Fibroblast of skin of right biceps (primary cell): ENCODE measurements around the gene COMMD3.
"Not testable (repeated sequence)": the region's sequence is repeated elsewhere in the genome, so short reads cannot be mapped to it uniquely, and the experiment has no call there.

Experiments used
- DNase-seq: peaks from one replicate; pipeline ENCODE4 v3.0.0-alpha.2; 2013

Gene COMMD3

GRCh38 chr10:22340329-22341189 is 24.4 kb downstream of the COMMD3 start:
- peak; percentile 81 for DNase-seq

GRCh38 chr10:22341190-22341925 is 25.2 kb downstream of the COMMD3 start:
- no peak for DNase-seq

DNA sequence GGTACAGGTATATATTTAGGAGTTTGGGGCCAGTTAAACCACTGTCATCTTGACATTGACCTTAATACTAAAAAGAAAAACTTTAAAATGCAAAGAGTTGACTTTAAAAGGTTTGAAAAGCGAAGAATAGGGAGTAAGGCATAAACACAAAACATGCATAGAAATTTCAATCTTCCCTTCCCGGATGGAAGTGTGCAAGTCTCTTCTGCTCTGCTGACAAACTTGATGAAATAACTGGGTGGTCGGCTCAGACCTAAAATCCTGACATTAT is 25.7 kb downstream of the COMMD3 start:
- no peak for DNase-seq

- no peak for DNase-seq
These were observed 26.2 kb downstream of the COMMD3 start for GRCh38 chr10:22342421-22342820.

DNA sequence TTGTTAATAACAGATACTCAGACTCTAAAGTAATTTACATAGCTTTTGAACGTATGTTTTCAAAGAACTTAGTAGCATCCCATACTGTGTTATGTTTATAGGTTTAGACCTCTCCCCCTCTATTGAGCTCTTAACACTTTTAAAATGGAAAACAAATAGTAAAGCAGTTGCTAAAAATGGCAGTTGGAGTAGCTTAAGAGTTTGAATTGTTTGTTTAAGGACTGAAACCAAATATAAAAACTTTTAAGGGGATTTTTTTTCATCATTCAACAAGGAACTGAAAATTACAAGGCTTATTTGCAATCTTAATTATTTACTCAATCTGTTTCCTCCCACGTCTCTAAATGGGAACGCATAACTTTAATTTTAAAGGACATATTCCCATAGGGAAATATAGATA is 27.5 kb downstream of the COMMD3 start:
- DNase-seq: no peak

- DNase-seq: no peak
These were observed 28.1 kb downstream of the COMMD3 start for GRCh38 chr10:22344249-22344648.

GRCh38 chr10:22344781-22345300 is 28.7 kb downstream of the COMMD3 start:
- no peak for DNase-seq

GRCh38 chr10:22345301-22346095 is 29.3 kb downstream of the COMMD3 start, which contains the start of gene SPAG6:
Gene SPAG6 (plus strand): TSS chr10:22345496. CDS start chr10:22345612, 116 bp downstream.
- peak; percentile 26 for DNase-seq

GRCh38 chr10:22346096-22346661 is 30.0 kb downstream of the COMMD3 start:
- no peak for DNase-seq

DNA sequence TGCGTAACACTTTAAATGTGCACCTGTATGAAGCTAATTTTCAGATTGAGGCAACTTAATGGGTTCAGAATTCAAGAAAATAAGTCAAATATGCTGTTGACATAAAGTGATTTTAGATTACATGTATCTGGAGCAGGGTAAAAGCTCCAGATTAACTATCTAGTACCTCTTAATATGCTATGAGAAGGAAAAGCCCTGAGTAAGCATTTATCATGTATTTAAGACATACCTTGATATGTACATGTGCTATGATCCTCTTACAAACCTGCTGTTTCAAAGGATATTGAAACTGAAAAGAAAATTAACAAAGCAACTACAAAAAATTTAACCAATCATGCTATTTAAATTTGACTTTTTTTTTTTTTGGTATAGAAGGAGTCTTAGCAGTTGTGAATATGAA is 33.6 kb downstream of the COMMD3 start:
- no peak for DNase-seq

- no peak for DNase-seq
These were observed 35.0 kb downstream of the COMMD3 start for GRCh38 chr10:22351131-22351703.

GRCh38 chr10:22356324-22356873 is 40.2 kb downstream of the COMMD3 start:
- no peak for DNase-seq

- DNase-seq: not testable (repeated sequence)
These were observed 41.6 kb downstream of the COMMD3 start for GRCh38 chr10:22357770-22358169.

DNA sequence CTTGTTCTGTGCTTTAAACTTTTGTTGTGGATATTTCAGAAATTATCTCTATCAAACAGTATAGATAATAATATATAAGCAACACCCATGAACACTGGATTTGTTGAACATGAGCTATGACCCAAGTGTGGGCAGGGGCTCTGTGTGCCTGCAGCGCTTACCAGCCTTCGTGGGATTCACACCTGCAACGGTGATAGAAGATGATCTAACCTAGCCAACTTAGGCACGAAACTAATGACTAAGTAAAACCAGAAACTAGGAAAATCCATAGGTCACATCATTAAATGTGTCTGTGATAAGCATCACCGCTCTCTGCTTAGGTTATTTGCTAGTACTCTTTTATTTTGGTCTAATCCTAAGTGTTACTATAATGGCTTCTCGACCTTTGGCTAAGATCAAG is 47.1 kb downstream of the COMMD3 start:
- no peak for DNase-seq

DNA sequence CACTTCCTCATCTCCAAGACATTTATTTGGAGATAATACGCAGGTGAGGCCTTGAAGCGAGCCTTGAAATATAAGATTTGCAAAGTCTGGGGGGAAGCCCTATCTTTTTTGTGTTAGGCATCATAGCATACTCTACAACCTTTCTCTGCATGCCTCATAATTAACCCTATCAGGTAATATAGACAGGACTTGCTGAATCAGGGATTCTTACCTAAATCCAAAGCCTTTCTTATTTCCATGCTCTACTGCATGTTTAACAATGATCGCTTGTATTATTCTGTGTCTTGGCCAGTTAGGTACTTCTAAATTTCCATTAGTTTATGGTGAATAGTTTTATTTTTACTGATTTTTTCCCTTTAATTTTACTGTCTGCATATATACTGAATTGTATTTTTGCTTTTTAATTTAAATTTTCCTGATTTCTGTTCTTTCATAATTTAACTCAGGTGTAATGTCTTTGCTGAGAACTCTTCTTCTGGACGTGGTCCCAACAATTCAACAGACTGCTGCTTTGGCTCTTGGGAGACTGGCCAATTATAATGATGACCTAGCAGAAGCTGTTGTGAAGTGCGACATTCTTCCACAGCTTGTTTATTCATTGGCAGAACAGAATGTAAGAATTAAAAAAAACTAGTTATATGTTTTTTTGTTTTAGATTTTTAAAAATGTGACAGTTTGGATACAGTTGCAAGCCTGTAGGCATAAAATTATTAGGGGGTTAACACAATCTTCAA is 48.4 kb downstream of the COMMD3 start:
- DNase-seq: no peak

DNA sequence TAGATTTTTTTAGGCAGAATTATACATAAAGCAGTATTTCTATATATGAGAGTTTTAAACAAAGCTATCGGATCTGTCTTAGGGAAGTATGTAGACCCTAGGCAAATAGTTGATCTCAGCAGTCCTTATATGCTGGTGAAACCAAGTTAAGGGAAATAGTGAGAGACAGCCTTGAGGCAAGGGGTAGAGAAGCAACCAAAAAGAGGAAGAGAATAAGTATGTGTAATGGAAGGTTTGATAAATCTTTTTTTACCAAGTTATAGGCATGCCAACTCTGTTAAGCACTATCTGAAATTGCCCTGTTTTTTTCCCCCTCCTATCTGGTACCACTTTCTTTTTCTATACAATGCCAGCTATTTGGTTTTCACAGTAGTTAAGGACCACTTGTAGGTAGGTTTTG is 49.0 kb downstream of the COMMD3 start:
- no peak for DNase-seq

DNA sequence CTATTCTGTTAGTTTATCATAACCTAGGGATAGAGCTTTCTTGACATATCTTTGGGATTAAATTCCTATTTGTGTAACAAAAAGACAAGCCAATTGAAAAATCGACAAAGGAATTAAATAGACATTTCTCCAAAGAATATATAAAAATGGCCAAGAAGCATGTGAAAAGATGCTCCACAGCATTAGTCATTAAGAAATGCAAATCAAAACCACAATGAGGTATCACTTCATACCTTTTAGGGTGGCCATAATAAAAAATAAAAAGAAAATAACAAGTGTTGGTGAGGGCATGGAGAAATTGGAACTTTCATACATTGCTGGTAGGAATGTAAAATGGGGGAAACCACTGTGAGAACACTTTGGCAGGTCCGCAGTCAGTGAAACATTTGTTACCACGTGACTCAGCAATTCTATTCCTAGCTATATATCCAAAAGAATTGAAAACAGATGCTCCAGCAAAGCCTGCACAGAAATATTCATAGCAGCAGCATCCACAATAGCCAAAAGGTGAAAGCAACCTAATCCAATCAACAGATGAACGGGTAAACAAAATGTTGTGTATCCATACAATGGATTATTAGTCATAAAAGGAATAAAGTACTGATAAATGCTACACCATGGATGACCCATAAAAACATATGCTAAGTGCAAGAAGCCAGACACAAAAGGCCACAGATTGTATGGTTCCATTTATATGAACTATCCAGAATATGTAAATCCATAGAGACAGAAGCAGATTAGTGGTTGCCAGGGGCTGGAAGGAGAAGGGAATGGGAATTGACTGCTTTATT is 49.7 kb downstream of the COMMD3 start:
- peak; percentile 60 for DNase-seq

DNA sequence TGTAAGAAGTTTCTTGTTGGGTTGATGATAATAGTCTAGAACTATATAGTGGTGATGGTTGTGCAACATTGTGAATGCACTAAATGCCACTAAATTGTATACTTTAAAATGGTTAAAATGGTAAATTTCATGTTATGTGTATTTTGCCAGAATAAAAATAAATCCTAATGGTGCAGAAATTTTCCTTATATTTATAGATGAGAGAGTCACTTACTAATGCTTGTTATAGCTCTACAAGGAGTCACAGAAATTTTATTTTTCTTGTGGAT is 50.2 kb downstream of the COMMD3 start:
- no peak for DNase-seq

- DNase-seq: no peak
These were observed 50.6 kb downstream of the COMMD3 start for GRCh38 chr10:22366771-22367170.

DNA sequence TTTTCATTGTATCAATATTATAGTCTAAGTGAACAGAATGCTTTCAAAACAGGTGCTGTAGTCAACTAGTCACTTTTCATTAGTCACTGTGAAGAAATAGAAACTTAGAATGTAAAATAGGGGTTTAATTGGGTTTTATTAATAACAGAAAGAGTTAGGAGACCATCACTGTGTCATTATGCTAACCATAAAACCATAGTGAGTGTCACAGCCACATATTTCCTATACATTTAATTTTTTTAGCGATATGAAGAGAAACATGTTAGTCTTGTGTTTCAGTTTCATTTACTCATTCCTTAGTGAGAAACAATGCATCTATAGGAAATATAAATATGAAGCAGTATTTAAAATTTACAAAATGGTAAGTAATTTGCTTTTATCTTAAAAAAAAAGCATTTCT is 51.3 kb downstream of the COMMD3 start:
- no peak for DNase-seq

DNA sequence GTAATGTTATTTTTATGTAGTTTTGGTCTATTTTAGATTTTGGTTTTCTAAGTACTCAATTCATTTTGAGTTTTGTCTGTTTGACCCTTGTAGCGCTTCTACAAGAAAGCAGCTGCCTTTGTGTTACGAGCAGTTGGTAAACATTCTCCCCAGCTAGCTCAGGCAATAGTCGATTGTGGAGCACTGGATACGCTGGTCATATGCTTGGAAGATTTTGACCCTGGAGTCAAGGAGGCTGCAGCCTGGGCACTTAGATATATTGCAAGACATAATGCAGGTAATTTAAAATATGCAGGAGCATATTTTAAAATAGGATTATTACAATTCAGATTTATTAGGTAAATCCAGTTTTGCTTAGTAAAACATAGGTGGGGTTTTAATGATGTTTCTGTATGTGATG is 52.2 kb downstream of the COMMD3 start:
- no peak for DNase-seq
